T-cell (primary cell): Measurements from ENCODE around the gene C11orf58. TPM values are rescaled to one million over a fixed set of nuclear protein-coding genes. Genes with fewer than 3 reads are reported as not detected.

Experiments
- ATAC-seq, 4 experiments: fragments of 200-7000 bp in 3 of 4; fragments of 150-1000 bp in 1 of 4; cut with Tn5 transposase; replicated peaks in 1 of 4; 1 replicate in 3 of 4; 2 replicates in 1 of 4; pipeline ENCODE4 v1.10.0; 2021; ENCODE audit warnings: moderate library complexity in 3 of 4, mild to moderate bottlenecking in 2 of 4, moderate number of reproducible peaks in 1 of 4
- CTCF ChIA-PET, 2 donors: fragments of 300-600 bp; sonication (Branson Sonifier 250); formaldehyde crosslinking; loops; one replicate each; lab custom pipeline; 2022; ENCODE audit warnings: antibody characterized with exemption in 2 of 2; lab: Charles Lee
- POLR2A ChIA-PET, 2 donors: fragments of 300-600 bp; sonication (Branson Sonifier 250); formaldehyde crosslinking; loops; one replicate each; lab custom pipeline; 2022; ENCODE audit warnings: antibody characterized with exemption in 2 of 2; lab: Charles Lee
- DNase-seq, 35 experiments: peaks; one replicate each; pipeline versions ENCODE4 v3.0.0 to v3.0.0-alpha.2; 2013 to 2023
- H3K27ac ChIP-seq: one replicate; pipeline ENCODE4 v1.5.1; 2013; ENCODE audit warnings: low read length
- H3K27me3 ChIP-seq, 2 experiments: replicated peaks in 1 of 2; 1 replicate in 1 of 2; 2 replicates in 1 of 2; pipeline versions ENCODE4 v1.6.1 to v1.7.0; 2013; ENCODE audit warnings: low read length in 1 of 2, mixed read lengths in 1 of 2; ENCODE audit not compliant: control insufficient read depth in 2 of 2, insufficient read depth in 2 of 2; ENCODE audit errors: extremely low read depth in 1 of 2
- H3K36me3 ChIP-seq, 2 donors: 1 replicate in 1 of 2; 2 replicates in 1 of 2; pipeline versions ENCODE4 v1.6.1 to v1.7.0; 2013; ENCODE audit warnings: low read length in 1 of 2; ENCODE audit not compliant: control insufficient read depth in 2 of 2, insufficient read depth in 1 of 2; ENCODE audit errors: extremely low read depth in 1 of 2
- H3K4me1 ChIP-seq, 2 experiments: 1 replicate in 1 of 2; 2 replicates in 1 of 2; pipeline versions ENCODE4 v1.6.1 to v1.7.0; 2013; ENCODE audit warnings: low read length in 2 of 2, mixed read lengths in 1 of 2; ENCODE audit not compliant: insufficient read depth in 2 of 2, control insufficient read depth in 1 of 2; ENCODE audit errors: extremely low read depth in 1 of 2
- H3K4me3 ChIP-seq, 2 donors: 1 replicate in 1 of 2; 2 replicates in 1 of 2; pipeline versions ENCODE4 v1.5.1 to v1.7.0; 2013; ENCODE audit warnings: mild to moderate bottlenecking in 2 of 2, low read length in 1 of 2, moderate library complexity in 1 of 2; ENCODE audit not compliant: control insufficient read depth in 1 of 2; ENCODE audit errors: extremely low read depth in 1 of 2
- H3K9me3 ChIP-seq: 2 replicates; pipeline ENCODE4 v1.7.0; 2013
- H3K27ac Mint-ChIP-seq, 2 donors: one replicate each; pipeline ENCODE4 v1.8.0; 2020 to 2021; ENCODE audit warnings: mild to moderate bottlenecking in 2 of 2, mixed read lengths in 2 of 2
- H3K27me3 Mint-ChIP-seq, 2 donors: one replicate each; pipeline ENCODE4 v1.8.0; 2021 to 2022; ENCODE audit warnings: mixed read lengths in 2 of 2
- H3K36me3 Mint-ChIP-seq: one replicate; pipeline ENCODE4 v1.8.0; 2021; ENCODE audit warnings: mixed read lengths
- H3K4me1 Mint-ChIP-seq, 3 donors: one replicate each; pipeline ENCODE4 v1.8.0; 2020 to 2022; ENCODE audit warnings: mixed read lengths in 3 of 3, mild to moderate bottlenecking in 1 of 3
- H3K4me3 Mint-ChIP-seq, 3 donors: one replicate each; pipeline ENCODE4 v1.8.0; 2020 to 2022; ENCODE audit warnings: mild to moderate bottlenecking in 3 of 3, mixed read lengths in 3 of 3, moderate library complexity in 3 of 3
- H3K9me3 Mint-ChIP-seq, 3 donors: one replicate each; pipeline ENCODE4 v1.8.0; 2020 to 2022; ENCODE audit warnings: mixed read lengths in 3 of 3
- WGBS: methylation state at CpG from one replicate; pipeline ENCODE4 v1.1.5; 2013; ENCODE audit warnings: missing lambda C conversion rate; ENCODE audit not compliant: insufficient coverage; 5-methylcytosine and 5-hydroxymethylcytosine counted together
- total RNA-seq, 35 experiments: library from RNA in 6 of 35; stranded (reverse) in 6 of 35; fragments of 120-200 nt in 1 of 35; gene quantifications; one replicate each; pipeline versions ENCODE4 v1.2.1 to v1.2.4 and lab custom pipeline; 2013 to 2026

Gene C11orf58
- total RNA-seq, 5 donors from 2014 or later (not counting 1 experiment from before 2014, with no cell fraction given) = 120 to 145 (median 133) TPM

DNA sequence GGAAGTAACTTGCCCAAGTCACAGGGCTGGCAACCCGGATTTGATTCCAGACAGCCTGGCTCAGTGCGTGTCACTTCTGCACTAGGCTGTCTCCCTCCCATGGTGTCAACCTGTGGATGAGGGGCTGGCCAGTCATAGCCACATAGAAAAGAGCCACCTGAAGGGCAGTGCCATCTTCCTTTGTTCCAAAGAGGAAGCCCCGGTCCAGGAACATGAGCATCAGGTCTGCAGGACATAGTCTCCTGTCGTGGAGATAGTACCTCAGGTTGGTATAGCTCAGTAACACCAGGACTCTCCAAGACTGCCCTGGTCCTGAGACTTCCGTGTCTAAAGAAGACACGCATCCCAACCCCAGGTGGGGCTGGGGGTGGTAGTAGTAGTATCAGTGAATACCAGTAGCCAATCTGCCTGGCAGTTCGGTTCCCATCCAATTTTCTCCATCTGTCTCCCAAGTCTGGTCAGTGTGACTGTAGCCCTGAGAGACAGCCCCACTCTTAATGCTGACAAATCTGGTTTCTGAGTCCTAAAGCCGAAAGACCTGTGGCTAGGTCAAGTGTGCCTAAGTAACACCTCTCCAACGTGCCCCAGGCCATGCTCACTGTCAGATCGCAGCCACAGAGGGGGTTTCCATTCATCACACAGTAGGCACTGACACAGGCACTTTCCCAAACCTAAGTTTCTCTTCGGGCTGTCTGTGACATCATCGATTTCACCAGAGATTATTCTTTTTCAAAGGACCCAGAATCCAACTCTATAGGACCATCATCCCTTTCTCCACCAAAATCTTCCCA, 33.1 kb downstream of the C11orf58 start:
- Histone ChIP-seq H3K36me3 (no peaks in the 10 kb centered on the region), H3K27ac (no peak overlapping the region), H3K4me1 (no peaks in the 10 kb centered on the region), H3K4me3 (no peak overlapping the region), H3K9me3 (no peaks in the 10 kb centered on the region), H3K27me3 (peaks cover 0 to 19% of the 10 kb centered on the region in 2 experiments)
- 69% methylated on average over 9 of the region's 12 CpGs for WGBS
- H3K9me3 Mint-ChIP-seq = no peaks in the 10 kb centered on the region
- ChIA-PET CTCF (interaction anchor here in 1 of 2 donors (1.3 kb wide), 1 partner anchor 14 kb away, joined by 3 read pairs; no protein-coding TSS in a partner anchor), POLR2A (no interaction called here)
- H3K27ac Mint-ChIP-seq = no peak overlapping the region
- H3K4me3 Mint-ChIP-seq = no peak overlapping the region
- peaks cover 0 to 5% of the 10 kb centered on the region in 2 donors for H3K27me3 Mint-ChIP-seq
- H3K36me3 Mint-ChIP-seq = no peaks in the 10 kb centered on the region
- ATAC-seq (no peak), DNase-seq (no peak)
- H3K4me1 Mint-ChIP-seq = no peaks in the 10 kb centered on the region

GRCh38 chr11:16772141-16772512, 33.7 kb downstream of the C11orf58 start:
- DNase-seq (no peak), ATAC-seq (no peak)
- no peaks in the 10 kb centered on the region for H3K36me3 ChIP-seq
- H3K4me3 ChIP-seq = no peak overlapping the region
- H3K9me3 ChIP-seq = no peaks in the 10 kb centered on the region
- no peaks in the 10 kb centered on the region for H3K4me1 Mint-ChIP-seq
- CTCF ChIA-PET = interaction anchor here in 1 of 2 donors (1.3 kb wide), 1 partner anchor 13 kb away, joined by 3 read pairs; no protein-coding TSS in a partner anchor
- H3K27ac ChIP-seq = no peak overlapping the region
- POLR2A ChIA-PET = interaction anchor here in 1 of 2 donors (0.5 kb wide), 1 partner anchor 129 kb away, joined by 5 read pairs; no protein-coding TSS in a partner anchor
- H3K27ac Mint-ChIP-seq = no peak overlapping the region
- peaks cover 0 to 19% of the 10 kb centered on the region in 2 experiments for H3K27me3 ChIP-seq
- no peaks in the 10 kb centered on the region for H3K9me3 Mint-ChIP-seq
- no peak overlapping the region for H3K4me3 Mint-ChIP-seq
- H3K36me3 Mint-ChIP-seq = no peaks in the 10 kb centered on the region
- no peaks in the 10 kb centered on the region for H3K4me1 ChIP-seq
- WGBS = no CpG with 5 or more reads among the region's 2 CpGs
- no peaks in the 10 kb centered on the region for H3K27me3 Mint-ChIP-seq

GRCh38 chr11:16773981-16774935, 35.8 kb downstream of the C11orf58 start:
- Histone ChIP-seq H3K4me3 (no peak overlapping the region), H3K36me3 (no peaks in the 10 kb centered on the region), H3K27ac (no peak overlapping the region), H3K27me3 (peaks cover 0 to 18% of the 10 kb centered on the region in 2 experiments), H3K9me3 (no peaks in the 10 kb centered on the region), H3K4me1 (no peaks in the 10 kb centered on the region)
- H3K27ac Mint-ChIP-seq = no peak overlapping the region
- ChIA-PET POLR2A (no interaction called here), CTCF (no interaction called here)
- no peak overlapping the region for H3K4me3 Mint-ChIP-seq
- DNase-seq = no peak
- H3K36me3 Mint-ChIP-seq = peaks cover 4% of the 10 kb centered on the region
- 62% methylated on average over 4 of the region's 9 CpGs for WGBS
- H3K27me3 Mint-ChIP-seq = no peaks in the 10 kb centered on the region
- H3K4me1 Mint-ChIP-seq = no peaks in the 10 kb centered on the region
- H3K9me3 Mint-ChIP-seq = no peaks in the 10 kb centered on the region
- ATAC-seq = no peak

- WGBS = 95% methylated on average over 7 of the region's 11 CpGs
- POLR2A ChIA-PET = no interaction called here
Observed at GRCh38 chr11:16774936-16775613, 36.6 kb downstream of the C11orf58 start.

DNA sequence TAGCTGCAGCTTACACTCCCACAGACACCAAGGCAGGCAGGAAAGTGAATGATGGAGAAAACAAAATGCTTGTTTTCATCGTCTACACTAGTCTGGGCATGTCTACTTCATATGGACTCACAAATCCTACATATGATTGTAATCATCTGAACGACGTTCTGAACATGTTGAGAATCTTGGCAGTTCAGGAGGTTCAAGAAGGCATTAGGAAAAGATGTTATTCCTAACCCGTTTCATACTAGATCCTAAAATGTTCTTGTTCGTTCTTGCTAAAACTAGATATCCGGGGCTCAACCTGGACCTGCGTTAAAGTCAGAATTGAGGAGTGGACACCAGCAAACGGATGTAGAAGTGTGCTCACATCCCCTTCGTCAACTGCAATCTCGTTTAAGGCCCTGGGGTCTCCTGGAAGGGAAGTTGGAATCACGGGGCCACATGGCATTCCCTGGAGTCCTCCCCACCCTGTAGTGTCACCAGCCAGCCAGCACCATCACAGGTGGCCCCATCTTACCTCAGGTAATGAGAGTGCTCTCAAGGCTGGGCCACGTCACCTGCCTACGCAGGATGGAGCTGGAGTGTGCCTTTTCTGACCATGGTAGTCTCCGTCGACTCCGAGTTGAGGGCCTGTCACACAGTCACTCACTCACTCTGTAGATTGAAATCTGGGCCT, 37.3 kb downstream of the C11orf58 start:
- Histone ChIP-seq H3K27ac (no peak overlapping the region), H3K27me3 (peaks cover 0 to 14% of the 10 kb centered on the region in 2 experiments), H3K9me3 (no peaks in the 10 kb centered on the region), H3K4me1 (no peaks in the 10 kb centered on the region), H3K4me3 (no peak overlapping the region), H3K36me3 (no peaks in the 10 kb centered on the region)
- no peak for DNase-seq
- H3K4me1 Mint-ChIP-seq = no peaks in the 10 kb centered on the region
- H3K27me3 Mint-ChIP-seq = no peaks in the 10 kb centered on the region
- no peak for ATAC-seq
- H3K36me3 Mint-ChIP-seq = peaks cover 4% of the 10 kb centered on the region
- ChIA-PET POLR2A (interaction anchor here in 1 of 2 donors (0.6 kb wide), 1 partner anchor 38 kb away, joined by 3 read pairs; no protein-coding TSS in a partner anchor), CTCF (no interaction called here)
- WGBS = 74% methylated on average over 10 of the region's 16 CpGs
- H3K4me3 Mint-ChIP-seq = no peak overlapping the region
- H3K9me3 Mint-ChIP-seq = no peaks in the 10 kb centered on the region
- no peak overlapping the region for H3K27ac Mint-ChIP-seq

More at GRCh38 chr11:16774936-16775613, 36.6 kb downstream of the C11orf58 start:
- H3K9me3 Mint-ChIP-seq = no peaks in the 10 kb centered on the region
- peaks cover 4% of the 10 kb centered on the region for H3K36me3 Mint-ChIP-seq
- Histone ChIP-seq H3K36me3 (no peaks in the 10 kb centered on the region), H3K9me3 (no peaks in the 10 kb centered on the region), H3K27ac (no peak overlapping the region), H3K4me1 (no peaks in the 10 kb centered on the region), H3K27me3 (peaks cover 0 to 14% of the 10 kb centered on the region in 2 experiments), H3K4me3 (no peak overlapping the region)
- no peaks in the 10 kb centered on the region for H3K4me1 Mint-ChIP-seq
- no peak for DNase-seq
- CTCF ChIA-PET = no interaction called here
- H3K4me3 Mint-ChIP-seq = no peak overlapping the region
- no peak for ATAC-seq
- no peak overlapping the region for H3K27ac Mint-ChIP-seq
- no peaks in the 10 kb centered on the region for H3K27me3 Mint-ChIP-seq
